HepG2 (cell line): Measurements from ENCODE around the gene SIX4. TPM values are rescaled to one million over a fixed set of nuclear protein-coding genes. Genes with fewer than 3 reads are reported as not detected.
"Not testable (repeated sequence)": the region's sequence is repeated elsewhere in the genome, so short reads cannot be mapped to it uniquely, and the experiment has no call there.

ENCODE experiments used
- ATAC-seq: fragments of 200-7000 bp; cut with Tn5 transposase; 3 replicates; pipeline ENCODE4 v1.9.1; 2020; ENCODE audit warnings: mild to moderate bottlenecking, moderate library complexity
- BruUV-seq: library from RNA; stranded (reverse); fragments of 400-500 nt; replicated peaks from 2 replicates; lab custom pipeline; 2021; lab: Mats Ljungman, UMichigan
- CTCF ChIA-PET: fragments of 300-600 bp; formaldehyde crosslinking; extraction: SDS; loops from one replicate; lab custom pipeline; 2021; ENCODE audit warnings: low total read pairs, inconsistent platforms, low intra/inter-chr PET ratio; lab: Yijun Ruan, JAX
- POLR2A ChIA-PET: fragments of 350-600 bp; sonication (Branson Sonifier 250); formaldehyde crosslinking; loops from one replicate; lab custom pipeline; 2020; ENCODE audit warnings: antibody characterized with exemption, inconsistent platforms; lab: Yijun Ruan, JAX
- DNase-seq: peaks from one replicate; pipeline ENCODE4 v3.0.0-alpha.2; 2015; ENCODE audit warnings: low spot score
- FAIRE-seq: peaks from 3 replicates; lab custom pipeline; 2011; peaks lifted over from hg19 to GRCh38; lab: Jason Lieb, UNC
- H2AFZ ChIP-seq: one replicate; pipeline ENCODE4 v1.6.1; 2011; ENCODE audit warnings: low read length, inconsistent platforms
- H3K27ac ChIP-seq: fragments of 300-600 bp; 3 replicates; pipeline ENCODE4 v1.8.0; 2011; ENCODE audit warnings: mixed run types, mild to moderate bottlenecking, mixed read lengths, low read length, inconsistent platforms; ENCODE audit not compliant: insufficient read depth; ENCODE audit errors: extremely low read length
- H3K27me3 ChIP-seq, 2 experiments: fragments of 200-600 bp in 1 of 2; 2 replicates in 1 of 2; 3 replicates in 1 of 2; pipeline versions ENCODE4 v1.6.0 to v1.8.0; 2011; ENCODE audit warnings: low read length in 2 of 2, mild to moderate bottlenecking in 2 of 2, moderate library complexity in 2 of 2, inconsistent platforms in 1 of 2; ENCODE audit not compliant: insufficient read depth in 2 of 2, control insufficient read depth in 1 of 2
- H3K36me3 ChIP-seq, 2 experiments: fragments of 200-600 bp in 1 of 2; replicated peaks in 1 of 2; 2 replicates in 1 of 2; 3 replicates in 1 of 2; pipeline versions ENCODE4 v1.5.1 to v1.8.0; 2011; ENCODE audit warnings: low read length in 2 of 2, inconsistent platforms in 1 of 2; ENCODE audit not compliant: insufficient read depth in 2 of 2, control insufficient read depth in 1 of 2
- H3K4me1 ChIP-seq: 2 replicates; pipeline ENCODE4 v1.5.1; 2012; ENCODE audit warnings: low read length, inconsistent platforms; ENCODE audit not compliant: insufficient read depth
- H3K4me2 ChIP-seq: 2 replicates; pipeline ENCODE4 v1.6.0; 2011; ENCODE audit warnings: low read depth, low read length, inconsistent platforms
- H3K4me3 ChIP-seq, 3 experiments: fragments of 200-600 bp in 1 of 3; sonication (generic), shearing (Covaris generic) in 1 of 3; replicated peaks in 1 of 3; 2 replicates each; pipeline ENCODE4 v1.5.1; 2011 to 2016; ENCODE audit warnings: low read length in 3 of 3, inconsistent platforms in 2 of 3, low read depth in 2 of 3, mild to moderate bottlenecking in 2 of 3, control low read depth in 1 of 3, mixed read lengths in 1 of 3; ENCODE audit not compliant: insufficient read depth in 1 of 3
- H3K79me2 ChIP-seq: one replicate; pipeline ENCODE4 v1.6.1; 2011; ENCODE audit warnings: low read length, inconsistent platforms; ENCODE audit not compliant: insufficient read depth
- H3K9ac ChIP-seq: 2 replicates; pipeline ENCODE4 v1.6.0; 2011; ENCODE audit warnings: mild to moderate bottlenecking, low read depth, low read length, inconsistent platforms; ENCODE audit not compliant: insufficient read depth
- H3K9me3 ChIP-seq: 2 replicates; pipeline ENCODE4 v1.5.1; 2012; ENCODE audit warnings: mild to moderate bottlenecking, low read length
- H4K20me1 ChIP-seq: 2 replicates; pipeline ENCODE4 v1.6.0; 2011; ENCODE audit warnings: inconsistent platforms, mild to moderate bottlenecking, low read length, moderate library complexity; ENCODE audit not compliant: insufficient read depth
- FOXK2 ChIP-seq: fragments of 450-650 bp; IDR thresholded peaks from 2 replicates; pipeline ENCODE4 v1.6.1; 2016
- ZNF121 ChIP-seq: sonication (generic); formaldehyde crosslinking; IDR thresholded peaks from 2 replicates; pipeline ENCODE4 v1.5.0; 2020; ENCODE audit warnings: mild to moderate bottlenecking, missing genetic modification reagents
- WGBS: methylation state at CpG from one replicate; pipeline ENCODE4 v1.1.6; 2017; ENCODE audit warnings: low lambda C conversion rate; 5-methylcytosine and 5-hydroxymethylcytosine counted together
- in situ Hi-C: cut with HindIII; loops from 2 replicates; pipeline ENCODE4 v1.10.0; 2017; ENCODE audit warnings: low pct_unique_long_range_greater_than_20kb; ENCODE audit not compliant: extremely low pct_ligation_motif_present
- intact Hi-C: fragments of 100-400 bp; cut with micrococcal nuclease; formaldehyde crosslinking; loops from one replicate; pipeline ENCODE4 v1.10.0; 2022; ENCODE audit not compliant: unreplicated experiment
- polyA plus RNA-seq, 8 experiments: library from polyadenylated mRNA; depleted of rRNA in 3 of 8; stranded (reverse) in 7 of 8; unstranded in 1 of 8; fragments of >200 nt; fragmentation: Illumina TruSeq in 4 of 8; extraction: Trizol in 4 of 8; gene quantifications; 2 replicates each; pipeline versions ENCODE4 v1.2.1 to v1.2.3, GENCODE V29; 2011 to 2016; ENCODE audit warnings: low read depth in 4 of 8, missing spikeins in 1 of 8, mixed read lengths in 1 of 8; ENCODE audit not compliant: insufficient read depth in 1 of 8
- total RNA-seq, 5 experiments: library from RNA; depleted of rRNA; stranded (reverse); fragments of >200 nt; fragmentation: Illumina TruSeq; extraction: Trizol; gene quantifications; 2 replicates each; pipeline ENCODE4 v1.2.3, GENCODE V29; 2016; ENCODE audit warnings: low read depth in 1 of 5

SIX4 gene
- total and polyA plus RNA-seq, 2 of the 13 experiments (the other 11 are each of a cell fraction or from before 2014, with no cell fraction given), result 5.0 to 6.0 TPM

DNA sequence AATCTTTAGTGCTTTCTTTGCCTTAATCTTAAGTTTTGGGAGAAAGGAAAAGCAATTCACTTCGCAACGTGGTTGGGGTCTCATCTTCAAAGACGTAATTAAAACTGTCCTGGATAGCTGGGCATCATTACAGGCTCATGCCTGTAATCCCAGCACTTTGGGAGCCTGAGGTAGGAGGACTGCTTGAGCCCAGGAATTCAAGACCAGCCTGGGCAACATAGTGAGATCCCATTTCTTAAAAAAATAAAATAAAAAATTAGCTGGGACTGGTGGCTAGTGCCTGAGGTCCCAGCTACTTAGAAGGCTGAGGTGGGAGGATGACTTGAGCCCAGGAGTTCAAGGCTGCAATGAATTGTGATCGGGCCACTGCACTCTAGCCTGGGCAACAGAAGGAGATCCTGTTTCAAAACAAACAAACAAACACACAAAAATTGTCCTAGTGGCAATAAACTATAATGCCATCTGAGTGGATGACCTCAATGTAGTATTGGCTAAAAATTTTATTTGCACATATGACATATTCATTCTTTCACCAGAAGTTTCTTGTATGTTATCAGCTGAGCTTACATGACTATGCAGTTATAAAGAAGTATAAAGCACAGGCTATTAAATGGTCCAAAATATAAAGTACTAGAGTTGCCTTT is 8.8 kb upstream of the SIX4 start:
- in situ Hi-C loops, result no loop called here
- Histone ChIP-seq H3K4me3 (no peak overlapping the region), H3K9ac (no peak overlapping the region), H3K36me3 (no peaks in the 10 kb centered on the region), H3K27ac (no peak overlapping the region), H3K79me2 (peaks cover 32% of the 10 kb centered on the region)
- FAIRE-seq (no peak), DNase-seq (no peak)
- 0 out of 2 replicates have a peak, but pooled peaks have one; percentile 22 for TF ChIP-seq ZNF121 (CRISPR knock-in tag)
- no peak for TF ChIP-seq FOXK2
- TF ChIP-seq, all 625 proteins: peak for 1
- Histone ChIP-seq H3K27me3 (no peaks in the 10 kb centered on the region; a peak in 1 of 5 replicates), H3K9me3 (no peaks in the 10 kb centered on the region), H2AFZ (no peak overlapping the region), H3K4me1 (peaks cover 14% of the 10 kb centered on the region), H3K4me2 (no peak overlapping the region), H4K20me1 (peaks cover 4% of the 10 kb centered on the region)
- intact Hi-C loops, result loop anchor here (5.0 kb wide), 1 partner anchor 369 kb away; no protein-coding TSS in a partner anchor
- WGBS, result 4% methylated on average over 4 of the region's 4 CpGs
- no peak for ATAC-seq
- BruUV-seq, result no TSS peak
- ChIA-PET POLR2A (interaction anchor here (0.7 to 2.3 kb wide), 2 partner anchors 10 to 84 kb away, joined by 3 to 7 read pairs; no protein-coding TSS in a partner anchor), CTCF (no interaction called here)

DNA sequence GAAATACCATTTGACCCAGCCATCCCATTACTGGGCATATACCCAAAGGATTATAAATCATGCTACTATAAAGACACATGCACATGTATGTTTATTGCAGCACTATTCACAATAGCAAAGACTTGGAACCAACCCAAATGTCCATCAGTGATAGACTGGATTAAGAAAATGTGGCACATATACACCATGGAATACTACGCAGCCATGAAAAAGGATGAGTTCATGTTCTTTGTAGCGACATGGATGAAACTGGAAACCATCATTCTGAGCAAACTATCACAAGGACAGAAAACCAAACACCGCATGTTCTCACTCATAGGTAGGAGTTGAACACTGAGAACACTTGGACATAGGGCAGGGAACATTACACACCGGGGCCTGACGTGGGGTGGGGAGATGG is 7.1 kb upstream of the SIX4 start:
- POLR2A ChIA-PET, H3K36me3 ChIP-seq, in situ Hi-C loops, H3K4me2 ChIP-seq, BruUV-seq, H3K4me3 ChIP-seq, H3K9me3 ChIP-seq, H3K27me3 ChIP-seq, H4K20me1 ChIP-seq, ATAC-seq, DNase-seq, H2AFZ ChIP-seq, CTCF ChIA-PET, FAIRE-seq, H3K9ac ChIP-seq, H3K27ac ChIP-seq: not testable (repeated sequence)
- H3K4me1 ChIP-seq, result peaks cover 11% of the 10 kb centered on the region
- H3K79me2 ChIP-seq, result peaks cover 17% of the 10 kb centered on the region
- 76% methylated on average over 5 of the region's 5 CpGs for WGBS
- intact Hi-C loops, result loop anchor here (5.0 kb wide), 1 partner anchor 371 kb away; no protein-coding TSS in a partner anchor
